ENCODE results near the gene NEU3. TPM values are rescaled to one million over a fixed set of nuclear protein-coding genes. Genes with fewer than 3 reads are reported as not detected.

Gene NEU3
- total and polyA plus RNA-seq, 7 experiments from 2014 or later: 2.6 to 18.9 (median 15.1) TPM

- DNase-seq (peak in 1 of 9 donors; percentile 2), ATAC-seq (no peak)
- ChIA-PET CTCF (no interaction called here), POLR2A (interaction anchor here (1.5 kb wide), 1 partner anchor 39 kb away, joined by 9 read pairs; the partner anchor contains the start of gene NEU3)
- peaks cover 0 to 10% (median 10%) of the 10 kb centered on the region in 3 experiments for H3K36me3 ChIP-seq (ENCODE audit: control insufficient read depth in 2 of 3, insufficient read depth in 3 of 3, low read length in 3 of 3)
- Mint-ChIP-seq H3K4me3 (peak overlapping the region; percentile 95 to 99 (median 96)), H3K36me3 (peaks cover 0 to 34% (median 7%) of the 10 kb centered on the region in 5 donors), H3K4me1 (peaks cover 33 to 90% (median 61%) of the 10 kb centered on the region in 7 donors), H3K9me3 (peaks cover 0 to 1% (median 0%) of the 10 kb centered on the region in 11 donors), H3K27me3 (no peaks in the 10 kb centered on the region), H3K27ac (peak overlapping the region; percentile 85 to 99 (median 96))
- no peaks in the 10 kb centered on the region for H3K27me3 ChIP-seq (ENCODE audit: control insufficient read depth in 2 of 2, insufficient read depth in 2 of 2, low read length in 2 of 2)
- peaks cover 16 to 21% of the 10 kb centered on the region in 2 donors for H3K4me1 ChIP-seq (ENCODE audit: control insufficient read depth in 2 of 2, insufficient read depth in 2 of 2, low read length in 2 of 2)
- H3K27ac ChIP-seq (ENCODE audit: low read depth, low read length): peak overlapping the region; percentile 78
- no peaks in the 10 kb centered on the region for H3K9me3 ChIP-seq (ENCODE audit: control insufficient read depth in 2 of 3, low read length in 3 of 3)
- peak overlapping the region; percentile 99 for H3K4me3 ChIP-seq (ENCODE audit: low read length)
- intact Hi-C loops (cut with micrococcal nuclease): loop anchor here (1.0 to 10.0 kb wide), 18 partner anchors 21 to 1807 kb away; partner anchors contain the start of genes NEU3 (in 2 of the 2), POLD3 (in 2 of the 2), RNF169 (in 2 of the 2) and RPS3 (in 2 of the 2)
Measured at GRCh38 chr11:74949753-74950137, 39.0 kb upstream of the NEU3 start.

- Histone ChIP-seq H3K27me3 (ENCODE audit: control insufficient read depth in 2 of 2, insufficient read depth in 2 of 2, low read length in 2 of 2) (no peaks in the 10 kb centered on the region), H3K36me3 (ENCODE audit: control insufficient read depth in 2 of 3, insufficient read depth in 3 of 3, low read length in 3 of 3) (peaks cover 0 to 12% (median 9%) of the 10 kb centered on the region in 3 experiments), H3K9me3 (ENCODE audit: control insufficient read depth in 2 of 3, low read length in 3 of 3) (no peaks in the 10 kb centered on the region), H3K27ac (ENCODE audit: low read depth, low read length) (peak overlapping the region; percentile 78), H3K4me1 (ENCODE audit: control insufficient read depth in 2 of 2, insufficient read depth in 2 of 2, low read length in 2 of 2) (peaks cover 16 to 21% of the 10 kb centered on the region in 2 donors), H3K4me3 (ENCODE audit: low read length) (peak overlapping the region; percentile 99)
- ChIA-PET POLR2A (no interaction called here), CTCF (no interaction called here)
- intact Hi-C loops (cut with micrococcal nuclease): no loop called here
- Mint-ChIP-seq H3K27me3 (no peaks in the 10 kb centered on the region), H3K4me1 (peaks cover 35 to 90% (median 64%) of the 10 kb centered on the region in 7 donors), H3K4me3 (peak overlapping the region; percentile 95 to 99 (median 96)), H3K36me3 (peaks cover 0 to 29% (median 7%) of the 10 kb centered on the region in 5 donors), H3K27ac (peak overlapping the region; percentile 85 to 99 (median 96)), H3K9me3 (peaks cover 0 to 1% (median 0%) of the 10 kb centered on the region in 11 donors)
- no peak for DNase-seq
- ATAC-seq: no peak
Measured at GRCh38 chr11:74950374-74950969, 38.3 kb upstream of the NEU3 start.

- no peak overlapping the region for H3K4me3 ChIP-seq (ENCODE audit: low read length)
- peaks cover 0 to 12% (median 9%) of the 10 kb centered on the region in 3 experiments for H3K36me3 ChIP-seq (ENCODE audit: control insufficient read depth in 2 of 3, insufficient read depth in 3 of 3, low read length in 3 of 3)
- H3K27ac Mint-ChIP-seq: peak overlapping the region in 5 of 9 donors; percentile 25 to 99 (median 91)
- intact Hi-C loops (cut with micrococcal nuclease): no loop called here
- peak overlapping the region in 9 of 10 donors; percentile 7 to 99 (median 96) for H3K4me3 Mint-ChIP-seq
- no peak for ATAC-seq
- H3K27ac ChIP-seq (ENCODE audit: low read depth, low read length): no peak overlapping the region
- CTCF ChIA-PET: no interaction called here
- peaks cover 18 to 21% of the 10 kb centered on the region in 2 donors for H3K4me1 ChIP-seq (ENCODE audit: control insufficient read depth in 2 of 2, insufficient read depth in 2 of 2, low read length in 2 of 2)
- H3K4me1 Mint-ChIP-seq: peaks cover 39 to 92% (median 69%) of the 10 kb centered on the region in 7 donors
- no peak for DNase-seq
- peaks cover 0 to 30% (median 7%) of the 10 kb centered on the region in 5 donors for H3K36me3 Mint-ChIP-seq
- POLR2A ChIA-PET: no interaction called here
- H3K27me3 Mint-ChIP-seq: no peaks in the 10 kb centered on the region
- H3K9me3 ChIP-seq (ENCODE audit: control insufficient read depth in 2 of 3, low read length in 3 of 3): no peaks in the 10 kb centered on the region
- H3K9me3 Mint-ChIP-seq: peaks cover 0 to 1% (median 0%) of the 10 kb centered on the region in 11 donors
- H3K27me3 ChIP-seq (ENCODE audit: control insufficient read depth in 2 of 2, insufficient read depth in 2 of 2, low read length in 2 of 2): no peaks in the 10 kb centered on the region
Measured at GRCh38 chr11:74951226-74951625, 37.5 kb upstream of the NEU3 start.

- no peak overlapping the region for H3K27ac ChIP-seq (ENCODE audit: low read depth, low read length)
- peak overlapping the region in 1 of 9 donors; percentile 34 for H3K27ac Mint-ChIP-seq
- intact Hi-C loops (cut with micrococcal nuclease): no loop called here
- ATAC-seq (no peak), DNase-seq (no peak)
- H3K9me3 Mint-ChIP-seq: peaks cover 0 to 1% (median 0%) of the 10 kb centered on the region in 11 donors
- peaks cover 45 to 96% (median 80%) of the 10 kb centered on the region in 7 donors for H3K4me1 Mint-ChIP-seq
- H3K4me3 Mint-ChIP-seq: no peak overlapping the region
- peaks cover 0 to 12% (median 12%) of the 10 kb centered on the region in 3 experiments for H3K36me3 ChIP-seq (ENCODE audit: control insufficient read depth in 2 of 3, insufficient read depth in 3 of 3, low read length in 3 of 3)
- CTCF ChIA-PET: interaction anchor here (0.6 kb wide), 1 partner anchor 318 kb away, joined by 3 read pairs; no protein-coding TSS in a partner anchor
- H3K27me3 ChIP-seq (ENCODE audit: control insufficient read depth in 2 of 2, insufficient read depth in 2 of 2, low read length in 2 of 2): no peaks in the 10 kb centered on the region
- H3K4me1 ChIP-seq (ENCODE audit: control insufficient read depth in 2 of 2, insufficient read depth in 2 of 2, low read length in 2 of 2): peaks cover 21 to 23% of the 10 kb centered on the region in 2 donors
- no peak overlapping the region for H3K4me3 ChIP-seq (ENCODE audit: low read length)
- POLR2A ChIA-PET: interaction anchor here (0.6 to 1.3 kb wide), 3 partner anchors 9 to 36 kb away, joined by 3 to 6 read pairs (median 3); partner anchors contain the start of gene NEU3
- H3K27me3 Mint-ChIP-seq: no peaks in the 10 kb centered on the region
- peaks cover 0 to 31% (median 11%) of the 10 kb centered on the region in 5 donors for H3K36me3 Mint-ChIP-seq
- H3K9me3 ChIP-seq (ENCODE audit: control insufficient read depth in 2 of 3, low read length in 3 of 3): no peaks in the 10 kb centered on the region
Measured at GRCh38 chr11:74952752-74953151, 36.0 kb upstream of the NEU3 start.

GRCh38 chr11:74953451-74953850 is 35.3 kb upstream of the NEU3 start:
- Mint-ChIP-seq H3K36me3 (peaks cover 0 to 31% (median 11%) of the 10 kb centered on the region in 5 donors), H3K27ac (no peak overlapping the region), H3K9me3 (peaks cover 0 to 1% (median 0%) of the 10 kb centered on the region in 11 donors), H3K4me1 (peaks cover 49 to 96% (median 80%) of the 10 kb centered on the region in 7 donors), H3K4me3 (peak overlapping the region in 1 of 10 donors; percentile 13), H3K27me3 (no peaks in the 10 kb centered on the region)
- peaks cover 0 to 12% (median 12%) of the 10 kb centered on the region in 3 experiments for H3K36me3 ChIP-seq (ENCODE audit: control insufficient read depth in 2 of 3, insufficient read depth in 3 of 3, low read length in 3 of 3)
- ChIA-PET POLR2A (interaction anchor here (0.7 to 1.3 kb wide), 3 partner anchors 8 to 35 kb away, joined by 3 to 4 read pairs (median 3); partner anchors contain the start of gene NEU3), CTCF (no interaction called here)
- no peaks in the 10 kb centered on the region for H3K9me3 ChIP-seq (ENCODE audit: control insufficient read depth in 2 of 3, low read length in 3 of 3)
- peaks cover 17 to 29% of the 10 kb centered on the region in 2 donors for H3K4me1 ChIP-seq (ENCODE audit: control insufficient read depth in 2 of 2, insufficient read depth in 2 of 2, low read length in 2 of 2)
- ATAC-seq: no peak
- intact Hi-C loops (cut with micrococcal nuclease): no loop called here
- DNase-seq: no peak
- no peaks in the 10 kb centered on the region for H3K27me3 ChIP-seq (ENCODE audit: control insufficient read depth in 2 of 2, insufficient read depth in 2 of 2, low read length in 2 of 2)
- H3K27ac ChIP-seq (ENCODE audit: low read depth, low read length): no peak overlapping the region
- no peak overlapping the region for H3K4me3 ChIP-seq (ENCODE audit: low read length)

- peaks cover 0 to 1% (median 0%) of the 10 kb centered on the region in 11 donors for H3K9me3 Mint-ChIP-seq
- peaks cover 0 to 18% (median 12%) of the 10 kb centered on the region in 3 experiments for H3K36me3 ChIP-seq (ENCODE audit: control insufficient read depth in 2 of 3, insufficient read depth in 3 of 3, low read length in 3 of 3)
- no peaks in the 10 kb centered on the region for H3K27me3 Mint-ChIP-seq
- H3K36me3 Mint-ChIP-seq: peaks cover 0 to 38% (median 11%) of the 10 kb centered on the region in 5 donors
- no peak overlapping the region for H3K4me3 ChIP-seq (ENCODE audit: low read length)
- DNase-seq (no peak), ATAC-seq (no peak)
- H3K27ac Mint-ChIP-seq: no peak overlapping the region
- CTCF ChIA-PET: no interaction called here
- H3K9me3 ChIP-seq (ENCODE audit: control insufficient read depth in 2 of 3, low read length in 3 of 3): no peaks in the 10 kb centered on the region
- POLR2A ChIA-PET: interaction anchor here (1.2 to 1.3 kb wide), 2 partner anchors 7 to 35 kb away, joined by 3 to 4 read pairs; partner anchors contain the start of gene NEU3
- peaks cover 16 to 31% of the 10 kb centered on the region in 2 donors for H3K4me1 ChIP-seq (ENCODE audit: control insufficient read depth in 2 of 2, insufficient read depth in 2 of 2, low read length in 2 of 2)
- H3K4me1 Mint-ChIP-seq: peaks cover 53 to 97% (median 82%) of the 10 kb centered on the region in 7 donors
- no peaks in the 10 kb centered on the region for H3K27me3 ChIP-seq (ENCODE audit: control insufficient read depth in 2 of 2, insufficient read depth in 2 of 2, low read length in 2 of 2)
- H3K4me3 Mint-ChIP-seq: no peak overlapping the region
- intact Hi-C loops (cut with micrococcal nuclease): no loop called here
- H3K27ac ChIP-seq (ENCODE audit: low read depth, low read length): no peak overlapping the region
Measured at GRCh38 chr11:74954199-74954598, 34.5 kb upstream of the NEU3 start.

All from naive thymus-derived CD4-positive, alpha-beta T cell (primary cell).